Endothelial cell of umbilical vein (primary cell): ENCODE data around the gene SYNGR3. TPM values are rescaled to one million over a fixed set of nuclear protein-coding genes. Genes with fewer than 3 reads are reported as not detected.

ENCODE experiments used
- BruUV-seq: library from RNA; stranded (reverse); fragments of 400-500 nt; replicated peaks from 2 replicates; lab custom pipeline; 2021; lab: Mats Ljungman, UMichigan
- CTCF ChIA-PET: fragments of 300-600, 350-600 bp; sonication (Branson Sonifier 250); formaldehyde crosslinking; loops from one replicate; lab custom pipeline; 2021; ENCODE audit warnings: antibody characterized with exemption, inconsistent platforms; lab: Charles Lee
- POLR2A ChIA-PET: fragments of 300-600, 350-600 bp; sonication (Branson Sonifier 250); formaldehyde crosslinking; loops from one replicate; lab custom pipeline; 2021; ENCODE audit warnings: antibody characterized with exemption, inconsistent platforms; lab: Charles Lee
- DNase-seq: peaks from one replicate; pipeline ENCODE4 v3.0.0-alpha.2; 2011; ENCODE audit warnings: low read depth, low spot score
- FAIRE-seq: peaks from 2 replicates; lab custom pipeline; 2011; peaks lifted over from hg19 to GRCh38; lab: Jason Lieb, UNC
- H2AFZ ChIP-seq: 2 replicates; pipeline ENCODE4 v1.6.0; 2012; ENCODE audit warnings: low read depth, low read length, control low read depth, inconsistent platforms
- H3K27ac ChIP-seq: 2 replicates; pipeline ENCODE4 v1.5.1; 2011; ENCODE audit warnings: low read depth, mild to moderate bottlenecking, control low read depth, low read length, moderate library complexity; ENCODE audit not compliant: insufficient read depth
- H3K27me3 ChIP-seq, 2 experiments: 2 replicates each; pipeline versions ENCODE4 v1.6.0 to v1.6.1; 2011; ENCODE audit warnings: low read length in 2 of 2, mixed read lengths in 1 of 2; ENCODE audit not compliant: control insufficient read depth in 2 of 2, insufficient read depth in 2 of 2
- H3K36me3 ChIP-seq, 2 experiments: 2 replicates in 1 of 2; 3 replicates in 1 of 2; pipeline ENCODE4 v1.5.1; 2011; ENCODE audit warnings: low read length in 2 of 2, mild to moderate bottlenecking in 1 of 2, moderate library complexity in 1 of 2; ENCODE audit not compliant: control insufficient read depth in 2 of 2, insufficient read depth in 2 of 2; ENCODE audit errors: extremely low read depth in 1 of 2
- H3K4me1 ChIP-seq: 3 replicates; pipeline ENCODE4 v1.5.1; 2011; ENCODE audit warnings: mild to moderate bottlenecking, low read length; ENCODE audit not compliant: control insufficient read depth, insufficient read depth; ENCODE audit errors: extremely low read depth
- H3K4me2 ChIP-seq: 2 replicates; pipeline ENCODE4 v1.6.1; 2011; ENCODE audit warnings: low read length, control low read depth, mixed read lengths; ENCODE audit not compliant: insufficient read depth
- H3K4me3 ChIP-seq, 3 experiments: fragments of 200-600 bp in 1 of 3; sonication (generic), shearing (Covaris generic) in 1 of 3; replicated peaks in 1 of 3; 2 replicates each; pipeline ENCODE4 v1.5.1; 2011 to 2016; ENCODE audit warnings: control low read depth in 3 of 3, low read length in 3 of 3, mild to moderate bottlenecking in 2 of 3, inconsistent platforms in 1 of 3, low read depth in 1 of 3, moderate library complexity in 1 of 3; ENCODE audit not compliant: insufficient read depth in 1 of 3
- H3K79me2 ChIP-seq: 2 replicates; pipeline ENCODE4 v1.6.0; 2012; ENCODE audit warnings: low read length, inconsistent platforms; ENCODE audit not compliant: control insufficient read depth, insufficient read depth
- H3K9ac ChIP-seq: replicated peaks from 2 replicates; pipeline ENCODE3; 2011; ENCODE audit warnings: low read length, control low read depth; ENCODE audit not compliant: insufficient read depth; ENCODE audit errors: extremely low read depth
- H3K9me1 ChIP-seq: replicated peaks from 3 replicates; pipeline ENCODE4 v1.6.0; 2011; ENCODE audit warnings: mild to moderate bottlenecking, low read length; ENCODE audit not compliant: control insufficient read depth, insufficient read depth; ENCODE audit errors: extremely low read depth
- H3K9me3 ChIP-seq: replicated peaks from 2 replicates; pipeline ENCODE4 v1.5.1; 2012; ENCODE audit warnings: low read length, inconsistent platforms; ENCODE audit not compliant: control insufficient read depth, insufficient read depth
- H4K20me1 ChIP-seq: replicated peaks from 2 replicates; pipeline ENCODE3; 2011; ENCODE audit warnings: mild to moderate bottlenecking, low read length; ENCODE audit not compliant: control insufficient read depth, insufficient read depth; ENCODE audit errors: extremely low read depth
- CTCF ChIP-seq, 2 donors: IDR thresholded peaks; 1 replicate in 1 of 2; 2 replicates in 1 of 2; pipeline ENCODE4 v1.5.1; 2011; ENCODE audit warnings: low read length in 2 of 2, mild to moderate bottlenecking in 2 of 2, moderate library complexity in 2 of 2, control low read depth in 1 of 2, inconsistent platforms in 1 of 2, low read depth in 1 of 2; ENCODE audit not compliant: insufficient read depth in 1 of 2; ENCODE audit errors: extremely low read depth in 1 of 2
- EZH2 ChIP-seq: IDR thresholded peaks from 2 replicates; pipeline ENCODE4 v1.6.1; 2012; ENCODE audit warnings: borderline replicate concordance, low read depth, mild to moderate bottlenecking, moderate library complexity, low read length, inconsistent platforms; ENCODE audit not compliant: severe bottlenecking
- FOS ChIP-seq: IDR thresholded peaks from 2 replicates; pipeline ENCODE4 v1.6.1; 2011; ENCODE audit warnings: mild to moderate bottlenecking, low read length, moderate library complexity, borderline replicate concordance; ENCODE audit not compliant: insufficient read depth
- GATA2 ChIP-seq: IDR thresholded peaks from 2 replicates; pipeline ENCODE4 v1.7.0; 2011; ENCODE audit warnings: low read depth, mild to moderate bottlenecking, moderate library complexity, mixed read lengths, low read length; ENCODE audit not compliant: insufficient read length, insufficient read depth
- JUN ChIP-seq: IDR thresholded peaks from 2 replicates; pipeline ENCODE4 v1.6.1; 2011; ENCODE audit warnings: borderline replicate concordance, low read depth; ENCODE audit not compliant: insufficient read length, insufficient read depth
- MAX ChIP-seq: IDR thresholded peaks from 2 replicates; pipeline ENCODE4 v1.6.1; 2011; ENCODE audit not compliant: insufficient read depth, insufficient read length
- MYC ChIP-seq: IDR thresholded peaks from one replicate; pipeline ENCODE4 v1.6.1; 2011; ENCODE audit warnings: mild to moderate bottlenecking, low read depth, low read length
- POLR2A ChIP-seq: IDR thresholded peaks from 2 replicates; pipeline ENCODE4 v1.6.1; 2012; ENCODE audit warnings: low read depth, mild to moderate bottlenecking, control low read depth, low read length
- POLR2AphosphoS5 ChIP-seq: IDR thresholded peaks from 2 replicates; pipeline ENCODE4 v1.6.1; 2012; ENCODE audit warnings: low read depth, mild to moderate bottlenecking, control low read depth, low read length, moderate library complexity; ENCODE audit not compliant: insufficient read depth
- dilution Hi-C: fragments of 300-500 bp; cut with MboI; formaldehyde crosslinking; loops from one replicate; pipeline ENCODE4 v1.15.0; 2019; ENCODE audit warnings: low sequenced_read_pairs; ENCODE audit not compliant: extremely low pct_ligation_motif_present
- intact Hi-C: fragments of 100-400 bp; cut with micrococcal nuclease; formaldehyde crosslinking; loops from one replicate; pipeline ENCODE4 v1.10.0; 2022
- polyA plus RNA-seq, 4 experiments: library from polyadenylated mRNA; depleted of rRNA in 3 of 4; stranded (reverse) in 3 of 4; unstranded in 1 of 4; fragments of >200 nt; gene quantifications; 2 replicates each; pipeline versions ENCODE4 v1.2.1 to v1.2.3, GENCODE V29; 2011 to 2012; ENCODE audit warnings: missing spikeins in 1 of 4
- total RNA-seq: library from RNA; stranded (reverse); gene quantifications from 2 replicates; pipeline ENCODE4 v1.2.3, GENCODE V29; 2021

SYNGR3 gene
- total and polyA plus RNA-seq, 2 donors (not counting 3 experiments of a cell fraction or from before 2014, with no cell fraction given), result 0.95 to 1.4 TPM

- DNase-seq, result no peak
- Histone ChIP-seq H3K9me3 (no peaks in the 10 kb centered on the region), H3K4me2 (no peak overlapping the region), H3K4me1 (peaks cover 11% of the 10 kb centered on the region), H3K9me1 (no peaks in the 10 kb centered on the region), H3K9ac (no peak overlapping the region), H2AFZ (no peak overlapping the region), H3K27ac (no peak overlapping the region), H4K20me1 (no peaks in the 10 kb centered on the region), H3K36me3 (peaks cover 0 to 7% of the 10 kb centered on the region in 2 experiments), H3K27me3 (peaks cover 23 to 24% of the 10 kb centered on the region in 2 experiments), H3K79me2 (peaks cover 3% of the 10 kb centered on the region), H3K4me3 (no peak overlapping the region)
- no peak for FAIRE-seq
- no TSS peak for BruUV-seq
- ChIA-PET CTCF (no interaction called here), POLR2A (no interaction called here)
- dilution Hi-C loops, result no loop called here
- intact Hi-C loops, result no loop called here
- no peak for TF ChIP-seq POLR2A
- TF ChIP-seq EZH2, result no peak
- no peak for TF ChIP-seq GATA2
- no peak for TF ChIP-seq MYC
- no peak for TF ChIP-seq FOS
- no peak for TF ChIP-seq MAX
- TF ChIP-seq POLR2AphosphoS5, result no peak
- TF ChIP-seq CTCF (IDR thresholded peaks at IDR 0.05; ENCODE audit: extremely low read depth in 1 of 2, insufficient read depth in 1 of 2, low read depth in 1 of 2, low read length in 2 of 2), result no peak
- no peak for TF ChIP-seq JUN
These were observed 256 bp downstream of the SYNGR3 start for GRCh38 chr16:1990101-1990350.
